HG02588 (cell line): Measurements from ENCODE around the gene CCDC178.

Source experiments
- ATAC-seq: cut with Tn5 transposase; IDR thresholded peaks from one replicate; pipeline ENCODE4 v1.9.1; 2021; ENCODE audit warnings: mild to moderate bottlenecking, moderate library complexity; ENCODE audit not compliant: unreplicated experiment

CCDC178 gene

DNA sequence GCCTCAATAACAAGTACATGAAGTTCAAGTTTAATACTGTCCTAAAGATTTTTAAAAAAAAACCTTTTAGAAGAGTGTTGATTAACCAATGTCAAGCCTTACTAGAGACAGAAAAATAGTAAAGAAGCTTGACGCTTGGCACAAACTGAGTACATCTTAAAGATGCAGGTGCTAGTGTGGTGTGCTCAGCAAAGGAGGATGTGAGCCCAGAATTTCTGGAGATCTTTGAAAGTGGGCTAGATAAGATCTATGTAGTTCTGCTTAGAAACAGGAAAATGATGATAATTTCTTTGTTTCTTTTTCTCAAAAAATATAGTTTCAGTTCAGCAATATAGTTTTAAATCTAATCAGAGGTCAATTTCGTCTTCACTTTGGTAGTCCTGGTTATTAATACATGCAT, 549.4 kb downstream of the CCDC178 start:
- no peak for ATAC-seq

DNA sequence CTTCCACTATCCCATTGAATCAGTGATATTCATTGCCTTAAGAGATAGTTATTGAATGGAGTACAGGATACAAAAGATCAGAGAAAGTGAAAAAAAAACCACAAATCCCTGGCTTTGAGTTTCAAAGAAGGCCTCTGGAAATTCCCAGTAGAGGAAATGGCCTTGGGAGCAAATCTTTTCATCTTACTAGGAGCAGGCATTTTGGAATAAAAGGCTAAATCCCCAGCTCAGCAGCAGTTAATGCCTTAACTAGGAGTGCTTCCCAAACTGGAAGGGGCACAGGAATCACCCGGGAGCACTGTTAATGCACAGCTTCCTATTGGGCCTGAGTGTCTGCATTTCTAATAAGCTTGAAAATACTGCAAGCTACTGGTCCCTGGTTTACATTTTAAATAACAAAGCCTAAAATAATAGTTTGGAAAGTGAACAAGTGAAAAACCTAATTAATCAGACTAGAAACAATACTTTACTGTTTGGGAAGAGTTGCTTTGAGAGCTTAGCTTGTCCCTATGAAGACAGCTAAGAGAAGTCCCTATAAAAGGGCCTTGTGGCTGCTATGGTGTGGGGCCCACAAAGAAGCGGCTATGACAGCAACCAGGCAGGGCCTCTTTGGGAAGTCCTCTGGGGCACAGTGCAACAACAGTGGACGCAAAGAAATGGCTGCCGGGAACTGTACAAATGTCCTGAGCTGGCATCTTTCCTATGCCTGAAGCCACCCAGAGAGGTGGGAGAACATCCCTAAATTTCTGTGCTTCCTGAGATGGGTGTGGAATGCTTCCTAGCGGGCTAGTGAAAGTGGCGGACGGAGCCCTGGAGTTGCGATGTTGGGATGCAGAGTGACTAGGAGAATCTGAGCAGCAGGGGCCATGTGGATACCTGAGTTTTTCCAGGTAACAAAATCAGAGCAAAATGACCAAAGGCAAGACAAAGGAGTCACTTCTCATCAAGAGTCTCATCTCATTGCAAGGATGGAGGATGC, 550.6 kb downstream of the CCDC178 start:
- no peak for ATAC-seq

DNA sequence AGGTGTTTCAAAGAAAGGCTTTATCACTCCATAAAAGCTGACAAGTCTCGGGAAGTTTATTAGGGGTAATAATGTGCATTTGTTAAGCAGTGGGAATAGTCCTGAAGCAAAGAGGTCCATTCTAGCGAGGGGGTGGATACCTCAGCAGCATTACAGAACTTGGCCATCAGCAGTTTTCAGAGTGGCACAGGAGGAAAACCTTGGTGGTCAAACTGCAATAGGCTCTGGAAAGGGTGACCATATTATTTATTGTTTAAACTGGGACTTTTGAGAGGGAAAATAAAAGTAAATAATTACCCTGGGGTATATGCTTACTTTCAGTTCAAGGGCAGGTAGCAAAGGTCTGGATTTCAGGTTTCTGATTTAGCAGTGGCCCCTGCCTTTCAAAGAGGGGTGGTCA, 552.2 kb downstream of the CCDC178 start:
- no peak for ATAC-seq
